ENCODE data around the gene WDR3.

Gene WDR3

GRCh38 chr1:117932576-117932975 is 3.0 kb downstream of the WDR3 start:
- Histone ChIP-seq H3K4me3 (no peak overlapping the region), H3K27ac (no peak overlapping the region)

- Histone ChIP-seq H3K4me3 (no peak overlapping the region), H3K27ac (no peak overlapping the region)
These were observed 4.2 kb downstream of the WDR3 start for GRCh38 chr1:117933769-117934168.

GRCh38 chr1:117942293-117942692 is 12.8 kb downstream of the WDR3 start:
- Histone ChIP-seq H3K27ac (no peak overlapping the region), H3K4me3 (no peak overlapping the region)

GRCh38 chr1:117952386-117952785 is 22.8 kb downstream of the WDR3 start:
- no peak overlapping the region for H3K4me3 ChIP-seq
- no peak overlapping the region for H3K27ac ChIP-seq

DNA sequence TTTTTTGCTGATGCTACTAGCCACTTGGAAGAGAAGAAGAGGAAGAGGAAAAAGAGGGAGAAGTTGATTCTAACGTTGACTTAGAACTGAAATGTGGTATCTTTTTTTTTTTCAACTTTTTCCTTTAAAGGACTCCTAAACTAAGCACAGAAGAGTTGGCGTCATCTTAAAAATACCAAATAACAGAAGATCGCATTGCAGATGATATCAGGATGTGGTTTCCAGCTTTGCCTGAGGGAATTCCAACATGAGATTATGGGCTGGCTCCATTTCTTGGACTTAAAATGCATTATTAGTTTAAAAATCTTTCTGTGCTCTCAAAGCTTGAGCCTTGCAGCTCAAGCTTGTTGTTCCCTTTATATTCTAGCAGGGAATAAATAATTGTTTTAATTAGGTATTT is 29.8 kb downstream of the WDR3 start:
- Histone ChIP-seq H3K27ac (no peak overlapping the region), H3K4me3 (no peak overlapping the region)

DNA sequence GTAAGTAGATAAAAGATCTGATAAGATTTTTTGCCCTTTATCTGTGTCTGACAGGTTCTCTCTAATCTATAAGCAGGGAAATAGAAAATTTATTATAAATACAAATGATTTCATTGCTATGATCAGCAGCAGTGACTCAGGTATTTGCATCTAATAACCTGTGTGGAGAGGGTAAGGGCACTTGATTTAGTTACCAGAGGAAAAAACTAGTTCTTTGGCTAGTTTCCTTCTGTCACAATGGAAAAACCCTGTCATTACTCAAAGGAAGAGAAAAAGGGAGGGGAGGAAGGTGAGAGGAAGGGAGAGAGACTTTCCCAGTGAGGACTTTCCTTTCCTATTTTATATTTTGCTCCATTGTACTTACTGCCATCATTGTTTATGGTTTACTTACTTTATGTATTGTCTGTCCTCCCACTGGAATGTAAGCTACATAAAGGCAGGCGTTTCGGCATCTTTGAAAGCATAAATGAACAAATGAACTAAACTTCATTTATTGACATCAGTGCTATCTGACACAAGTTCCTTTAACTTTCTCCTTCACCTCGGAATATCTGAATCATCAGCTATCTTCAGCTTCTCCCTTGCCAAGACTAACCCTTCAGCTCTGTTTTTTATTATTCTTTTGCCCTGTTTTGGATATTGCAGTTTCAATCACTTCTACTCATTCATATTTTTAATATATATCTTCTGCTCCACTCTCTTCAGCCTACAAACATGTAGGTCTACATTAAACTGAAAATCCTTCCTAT is 34.9 kb downstream of the WDR3 start:
- Histone ChIP-seq H3K4me3 (no peak overlapping the region), H3K27ac (no peak overlapping the region)

DNA sequence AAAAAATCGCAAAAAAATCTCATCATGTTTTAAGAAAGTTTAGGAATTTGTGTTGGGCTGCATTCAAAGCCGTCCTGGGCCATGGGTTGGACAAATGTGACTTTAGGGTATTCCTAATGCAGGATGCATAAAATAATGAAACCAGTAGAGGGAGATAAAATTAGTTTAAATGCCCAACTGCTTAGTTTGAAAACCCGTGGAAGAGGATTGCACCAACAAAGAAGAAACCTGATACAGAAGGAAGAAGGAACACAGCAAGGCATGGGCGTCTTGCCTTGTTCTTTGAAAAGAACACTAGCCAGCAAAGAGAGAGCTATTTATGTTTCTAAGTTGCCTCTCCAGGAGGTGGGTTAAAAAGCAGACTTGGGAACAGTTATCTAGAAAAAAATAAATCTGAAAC is 37.9 kb downstream of the WDR3 start:
- Histone ChIP-seq H3K27ac (no peak overlapping the region), H3K4me3 (no peak overlapping the region)

DNA sequence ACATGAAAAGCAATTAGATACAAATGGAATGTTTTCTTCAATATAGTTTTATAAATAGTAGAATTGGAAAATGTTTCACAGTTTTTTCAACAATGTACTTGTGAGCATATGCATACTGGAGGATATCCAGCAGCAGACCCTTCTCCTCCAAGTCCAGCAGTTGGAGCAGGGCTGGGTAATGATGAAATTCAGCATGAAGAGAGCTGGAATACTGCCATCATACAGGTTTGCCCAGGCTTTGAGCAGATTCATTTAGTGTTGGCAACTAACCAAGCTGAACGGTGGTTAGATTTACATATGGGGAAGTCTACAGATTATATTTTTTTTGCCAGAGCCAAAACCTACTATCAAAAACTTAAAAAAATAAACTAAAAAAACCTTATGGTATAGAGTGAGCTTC is 38.3 kb downstream of the WDR3 start:
- H3K4me3 ChIP-seq: no peak overlapping the region
- H3K27ac ChIP-seq: no peak overlapping the region

DNA sequence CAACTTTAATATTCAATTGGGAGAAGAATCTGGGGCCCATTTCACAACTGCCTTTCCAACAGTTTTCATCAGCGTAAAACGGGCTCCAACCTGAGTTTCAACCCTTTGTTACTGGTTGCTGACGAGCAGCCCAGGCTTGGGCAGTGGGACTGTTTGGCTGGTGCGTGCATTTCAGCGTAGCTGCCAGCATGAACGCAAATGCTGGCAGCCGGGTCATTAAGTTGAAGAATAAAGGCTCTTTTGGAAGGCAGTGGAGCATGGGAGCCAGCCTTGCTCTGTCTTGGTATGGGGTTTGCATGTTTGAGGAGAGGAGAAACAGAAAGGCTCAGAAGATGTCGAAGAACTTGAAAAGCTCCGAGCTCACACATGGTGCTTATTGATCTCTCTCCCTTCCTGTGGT is 40.7 kb downstream of the WDR3 start:
- no peak overlapping the region for H3K4me3 ChIP-seq
- H3K27ac ChIP-seq: no peak overlapping the region

DNA sequence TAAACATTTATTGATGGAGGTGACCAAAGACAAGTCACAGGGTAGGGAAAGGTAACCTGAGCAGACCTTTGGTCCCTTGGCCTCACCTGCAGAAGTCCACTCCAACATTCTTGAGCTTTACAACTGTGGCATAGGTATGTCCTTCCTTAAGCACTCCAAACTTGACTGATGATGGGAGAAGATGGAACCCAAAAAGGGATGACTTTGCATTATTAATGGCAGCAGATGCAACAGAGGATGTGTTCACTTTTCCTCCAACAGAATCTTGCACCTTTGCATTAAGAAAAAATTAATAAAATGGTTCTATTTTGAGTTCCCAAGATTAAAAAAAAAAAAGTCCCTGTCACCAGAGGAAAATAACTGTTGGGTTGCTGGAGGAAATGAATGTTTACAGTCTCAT is 42.2 kb downstream of the WDR3 start:
- H3K27ac ChIP-seq: no peak overlapping the region
- no peak overlapping the region for H3K4me3 ChIP-seq

DNA sequence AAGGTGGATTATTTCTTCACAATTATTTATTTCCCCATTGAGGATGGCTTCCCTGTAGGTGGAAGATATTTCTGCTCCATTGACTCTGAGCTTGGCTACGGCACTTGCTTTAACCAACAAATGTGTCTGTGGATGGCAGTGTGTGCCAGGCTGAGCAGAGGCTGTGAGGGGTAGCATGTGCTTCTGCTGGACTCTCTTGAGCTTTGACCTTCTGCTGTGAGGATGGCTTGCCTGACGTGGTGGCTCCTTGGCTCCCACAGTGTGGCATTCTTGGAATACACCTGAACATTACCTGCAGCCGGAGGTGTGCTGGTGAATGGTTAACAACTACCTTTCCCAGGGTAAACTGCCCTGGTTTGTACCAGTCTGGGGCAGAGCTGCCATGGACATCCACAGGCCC is 46.8 kb downstream of the WDR3 start:
- Histone ChIP-seq H3K4me3 (no peak overlapping the region), H3K27ac (no peak overlapping the region)

DNA sequence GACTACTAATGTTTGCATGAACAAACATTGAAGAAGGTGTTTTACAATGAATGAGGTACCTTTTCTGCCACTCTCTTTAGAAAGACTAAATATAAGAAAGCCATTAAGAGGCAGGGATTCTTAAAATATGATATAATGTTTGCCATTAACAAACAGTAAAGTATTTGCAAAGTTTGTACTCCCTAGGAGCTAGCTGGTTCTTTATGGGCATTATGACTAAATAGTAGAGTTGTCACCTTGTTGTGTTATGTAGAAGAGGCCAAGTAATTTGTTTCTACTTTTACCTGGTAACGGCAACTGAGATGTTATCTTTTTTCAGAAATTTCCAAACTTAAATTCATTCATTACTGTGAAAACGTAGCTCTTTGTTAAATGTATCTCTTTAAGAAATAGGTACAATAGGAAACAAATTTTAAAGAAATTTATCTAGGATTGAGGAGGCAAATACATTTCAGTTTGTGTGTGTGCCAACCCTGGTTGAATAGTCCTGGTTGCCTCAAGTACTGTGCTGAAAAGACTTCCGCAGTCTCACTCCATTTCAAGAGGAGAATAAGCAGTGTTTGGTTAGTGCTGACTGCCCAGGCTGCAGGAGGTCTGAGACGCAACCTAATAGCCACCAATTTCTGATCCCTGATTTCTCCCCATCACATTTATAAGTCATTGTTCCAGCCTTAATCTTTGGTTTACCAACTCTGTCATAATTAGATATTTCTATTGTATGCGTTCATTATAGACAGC is 52.1 kb downstream of the WDR3 start:
- no peak overlapping the region for H3K27ac ChIP-seq
- no peak overlapping the region for H3K4me3 ChIP-seq

GRCh38 chr1:117985239-117985638 is 55.7 kb downstream of the WDR3 start:
- Histone ChIP-seq H3K27ac (no peak overlapping the region), H3K4me3 (no peak overlapping the region)

DNA sequence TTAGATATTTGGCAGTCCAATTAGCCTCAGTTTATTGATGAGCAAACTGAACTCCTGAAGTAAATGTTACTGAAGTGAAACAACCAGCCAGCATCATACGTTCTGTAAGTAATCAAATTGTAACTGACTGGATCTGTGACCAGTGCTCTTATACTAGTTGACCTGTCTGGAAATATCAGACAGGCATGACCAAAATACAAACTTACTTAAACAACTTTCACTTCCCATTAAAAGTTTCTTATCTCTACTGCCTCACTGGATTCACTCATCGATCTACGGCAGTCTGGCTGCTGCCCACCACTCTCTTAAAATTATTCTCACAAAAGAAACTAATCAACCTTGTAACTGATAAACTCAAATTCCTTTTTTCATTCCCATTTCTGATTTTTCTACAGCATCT is 56.4 kb downstream of the WDR3 start:
- no peak overlapping the region for H3K4me3 ChIP-seq
- H3K27ac ChIP-seq: no peak overlapping the region

DNA sequence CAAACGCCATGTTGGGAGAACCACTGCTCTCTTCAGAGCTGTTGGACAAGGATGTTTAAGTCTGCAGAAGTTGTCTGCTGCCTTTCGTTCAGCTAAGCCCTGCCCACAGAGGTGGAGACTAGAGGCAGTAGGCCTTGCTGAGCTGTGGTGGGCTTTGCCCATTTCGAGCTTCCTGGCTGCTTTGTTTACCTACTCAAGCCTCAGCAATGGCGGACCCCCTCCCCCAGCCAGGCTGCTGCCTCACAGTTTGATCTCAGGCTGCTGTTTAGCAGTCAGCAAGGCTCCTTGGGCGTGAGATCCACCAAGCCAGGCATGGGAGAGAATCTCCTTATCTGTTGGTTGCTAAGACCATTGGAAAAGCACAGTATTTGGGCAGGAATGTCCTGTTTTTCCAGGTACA is 74.8 kb downstream of the WDR3 start:
- Histone ChIP-seq H3K27ac (no peak overlapping the region), H3K4me3 (no peak overlapping the region)

DNA sequence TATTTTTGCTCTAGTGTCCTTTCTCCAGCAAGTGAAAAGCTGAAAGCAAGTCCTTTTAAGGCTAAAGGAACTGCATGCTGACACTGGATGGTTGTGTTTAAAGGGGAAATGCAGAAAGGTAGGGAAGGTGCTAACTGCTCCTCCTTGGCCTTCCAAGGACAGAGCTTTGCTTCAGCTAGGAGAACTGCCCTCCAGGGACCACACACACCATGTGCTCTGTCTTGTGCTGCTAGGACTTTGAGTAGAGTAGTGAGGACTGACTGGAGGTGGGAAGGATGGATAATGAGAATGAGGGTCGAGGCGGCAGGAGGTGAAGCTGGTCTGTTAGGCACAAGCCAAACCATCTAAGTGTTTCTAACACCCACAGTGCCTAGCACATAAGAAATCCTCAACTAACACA is 77.9 kb downstream of the WDR3 start:
- no peak overlapping the region for H3K27ac ChIP-seq
- H3K4me3 ChIP-seq: no peak overlapping the region

DNA sequence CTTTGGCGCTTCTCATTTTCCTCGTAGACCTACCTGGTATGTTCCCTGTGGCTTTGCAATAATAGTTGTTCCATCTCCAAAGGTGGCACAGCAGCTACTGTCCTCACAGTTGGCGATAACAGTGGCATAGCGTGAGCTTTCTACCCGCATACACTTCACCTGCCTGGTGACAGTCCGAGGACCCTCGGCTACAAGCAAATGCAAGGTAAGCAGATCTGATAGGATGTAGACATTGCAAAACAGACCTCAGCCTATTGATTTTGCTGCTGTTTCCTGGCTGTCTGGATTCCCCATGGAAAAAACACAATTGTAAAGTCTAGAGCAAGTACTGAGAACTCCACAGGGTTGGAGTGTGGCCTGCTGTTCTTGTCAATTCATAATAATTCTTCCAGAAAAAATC is 78.5 kb downstream of the WDR3 start:
- H3K4me3 ChIP-seq: no peak overlapping the region
- no peak overlapping the region for H3K27ac ChIP-seq

- H3K4me3 ChIP-seq: no peak overlapping the region
- H3K27ac ChIP-seq: no peak overlapping the region
These were observed 83.1 kb downstream of the WDR3 start for GRCh38 chr1:118012515-118013124.

GRCh38 chr1:118013336-118013735 is 83.8 kb downstream of the WDR3 start:
- no peak overlapping the region for H3K27ac ChIP-seq
- no peak overlapping the region for H3K4me3 ChIP-seq

DNA sequence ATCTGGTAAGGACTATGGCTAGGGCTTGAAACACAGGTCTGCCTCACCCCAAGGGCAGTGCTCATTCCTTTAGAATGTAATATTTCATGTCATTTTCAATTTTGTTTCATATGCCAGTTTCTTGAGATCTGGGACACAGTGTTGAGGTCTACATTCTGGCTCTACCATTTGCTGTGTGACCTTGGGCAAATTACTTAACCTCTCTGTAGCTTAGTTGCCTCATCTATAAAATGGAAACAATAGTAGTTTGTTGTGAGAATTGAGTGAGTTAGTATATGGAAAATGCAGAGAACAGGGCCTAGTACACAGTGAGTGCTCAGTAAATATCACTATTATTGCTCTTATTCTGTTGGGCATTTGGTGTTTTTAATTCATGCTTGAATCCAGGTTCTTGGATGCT is 84.4 kb downstream of the WDR3 start:
- no peak overlapping the region for H3K4me3 ChIP-seq
- no peak overlapping the region for H3K27ac ChIP-seq
